ENCODE data around the gene TUT7.
A peak's percentile ranks its signal among the peaks of the same experiment; 100 is the strongest.

Gene TUT7

GRCh38 chr9:86356871-86357866, 3.0 kb upstream of the TUT7 start:
- H3K36me3 Mint-ChIP-seq (ENCODE audit: low read depth): peaks cover 20% of the 10 kb centered on the region
- no peaks in the 10 kb centered on the region for H3K9me3 Mint-ChIP-seq
- H3K27me3 Mint-ChIP-seq: peaks cover 4% of the 10 kb centered on the region
- peaks cover 17% of the 10 kb centered on the region for H3K4me1 Mint-ChIP-seq (ENCODE audit: low read depth)
- H3K27ac Mint-ChIP-seq: no peak overlapping the region
- no peak overlapping the region for H3K4me3 Mint-ChIP-seq
- DNase-seq: no peak

DNA sequence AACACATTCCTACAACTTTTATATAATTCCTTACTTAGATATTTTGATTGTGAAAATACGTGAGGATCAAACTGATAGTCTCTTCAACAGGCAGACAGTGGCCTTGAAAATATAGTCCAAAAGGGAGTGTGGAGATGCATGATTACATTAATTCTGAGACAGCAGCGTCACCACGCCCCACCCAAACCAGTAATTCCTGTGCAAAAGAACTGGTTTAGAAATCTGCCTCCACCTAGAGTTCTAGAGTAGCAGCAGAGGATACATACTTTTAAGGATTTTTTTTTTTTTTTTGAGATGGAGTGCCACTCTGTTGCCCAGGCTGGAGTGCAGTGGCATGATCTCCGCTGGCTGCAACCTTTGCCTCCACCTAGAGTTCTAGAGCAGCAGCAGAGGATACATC, 1.6 kb upstream of the TUT7 start:
- peaks cover 25% of the 10 kb centered on the region for H3K4me1 Mint-ChIP-seq (ENCODE audit: low read depth)
- H3K36me3 Mint-ChIP-seq (ENCODE audit: low read depth): peaks cover 31% of the 10 kb centered on the region
- no peaks in the 10 kb centered on the region for H3K9me3 Mint-ChIP-seq
- H3K4me3 Mint-ChIP-seq: no peak overlapping the region
- no peak for DNase-seq
- no peak overlapping the region for H3K27ac Mint-ChIP-seq
- peaks cover 2% of the 10 kb centered on the region for H3K27me3 Mint-ChIP-seq

DNA sequence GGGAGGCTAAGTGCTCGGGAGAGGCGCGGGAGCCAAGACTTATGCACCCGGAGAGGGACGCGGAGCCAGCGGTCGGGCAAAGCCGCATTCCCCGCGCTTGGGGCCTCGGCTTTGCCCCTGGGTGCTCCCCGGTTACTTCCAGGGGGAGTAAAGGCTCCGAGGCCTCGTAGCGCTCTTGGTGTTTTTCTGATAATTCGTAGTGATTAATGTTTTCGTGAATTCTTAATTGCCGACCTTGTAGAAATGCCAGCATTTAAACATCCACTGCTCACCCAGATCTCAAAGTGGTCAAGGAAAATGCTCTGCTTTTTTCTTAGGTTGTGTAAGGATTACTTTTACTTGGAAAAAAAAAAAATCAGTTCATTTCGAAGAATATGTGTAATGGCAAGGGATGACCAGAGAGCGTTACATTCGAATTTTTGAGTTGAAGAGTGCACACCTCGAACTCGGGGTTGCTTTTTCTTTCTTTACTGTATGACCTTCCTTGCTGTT, 654 bp upstream of the TUT7 start:
- Mint-ChIP-seq H3K36me3 (ENCODE audit: low read depth) (peaks cover 40% of the 10 kb centered on the region), H3K9me3 (no peaks in the 10 kb centered on the region), H3K4me3 (peak overlapping the region; percentile 98), H3K27ac (peak overlapping the region; percentile 98), H3K4me1 (ENCODE audit: low read depth) (peaks cover 31% of the 10 kb centered on the region), H3K27me3 (no peaks in the 10 kb centered on the region)
- no peak for DNase-seq

DNA sequence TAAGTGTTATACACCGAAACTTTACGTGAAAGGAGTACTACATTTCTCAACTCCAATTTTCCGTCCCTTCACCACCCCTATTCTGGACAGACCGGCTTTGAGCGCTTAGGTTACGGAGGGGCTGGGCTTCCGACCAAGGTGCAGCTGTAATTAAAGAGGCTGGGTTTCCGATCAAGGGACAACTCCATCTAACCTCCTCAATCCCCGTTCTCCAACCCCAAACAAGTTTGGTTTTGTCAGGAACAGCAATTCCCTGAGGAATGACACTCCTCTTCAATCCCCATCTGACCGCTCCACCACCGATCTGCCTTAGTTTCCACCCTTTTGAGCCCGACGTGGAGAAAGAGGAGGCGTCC, 577 bp downstream of the TUT7 start:
- DNase-seq: no peak
- no peaks in the 10 kb centered on the region for H3K9me3 Mint-ChIP-seq
- H3K27ac Mint-ChIP-seq: peak overlapping the region; percentile 98
- H3K27me3 Mint-ChIP-seq: no peaks in the 10 kb centered on the region
- H3K4me1 Mint-ChIP-seq (ENCODE audit: low read depth): peaks cover 38% of the 10 kb centered on the region
- peaks cover 52% of the 10 kb centered on the region for H3K36me3 Mint-ChIP-seq (ENCODE audit: low read depth)
- peak overlapping the region; percentile 98 for H3K4me3 Mint-ChIP-seq

- Mint-ChIP-seq H3K27ac (peak overlapping the region; percentile 98), H3K4me3 (peak overlapping the region; percentile 98), H3K36me3 (ENCODE audit: low read depth) (peaks cover 62% of the 10 kb centered on the region), H3K27me3 (no peaks in the 10 kb centered on the region), H3K4me1 (ENCODE audit: low read depth) (peaks cover 47% of the 10 kb centered on the region), H3K9me3 (no peaks in the 10 kb centered on the region)
- no peak for DNase-seq
Measured at GRCh38 chr9:86352440-86353077, 1.7 kb downstream of the TUT7 start.

DNA sequence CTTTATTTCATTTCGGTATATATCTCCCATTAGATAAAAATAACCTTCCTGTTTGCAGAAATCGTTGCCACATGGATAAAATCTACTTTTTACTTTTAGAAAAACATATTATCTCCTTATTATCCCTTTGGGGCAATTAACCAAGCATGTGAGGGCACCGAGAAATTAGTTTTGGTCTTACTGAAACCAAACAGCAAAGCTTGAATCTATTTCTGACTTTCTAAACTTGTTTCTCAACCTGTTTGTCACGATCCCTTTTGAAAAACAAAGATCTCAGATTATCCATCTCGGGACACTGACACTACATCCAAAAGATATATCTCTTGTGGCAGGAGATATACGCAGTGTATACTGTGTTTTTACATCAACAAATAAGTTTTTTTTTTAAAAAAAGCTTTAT, 2.3 kb downstream of the TUT7 start:
- Mint-ChIP-seq H3K27me3 (no peaks in the 10 kb centered on the region), H3K4me1 (ENCODE audit: low read depth) (peaks cover 53% of the 10 kb centered on the region), H3K4me3 (peak overlapping the region; percentile 98), H3K27ac (peak overlapping the region; percentile 92), H3K36me3 (ENCODE audit: low read depth) (peaks cover 67% of the 10 kb centered on the region), H3K9me3 (no peaks in the 10 kb centered on the region)
- DNase-seq: no peak

- Mint-ChIP-seq H3K36me3 (ENCODE audit: low read depth) (peaks cover 82% of the 10 kb centered on the region), H3K27me3 (no peaks in the 10 kb centered on the region), H3K4me3 (peak overlapping the region; percentile 98), H3K27ac (peak overlapping the region; percentile 14), H3K4me1 (ENCODE audit: low read depth) (peaks cover 67% of the 10 kb centered on the region), H3K9me3 (no peaks in the 10 kb centered on the region)
- DNase-seq: no peak
Measured at GRCh38 chr9:86350006-86350760, 4.0 kb downstream of the TUT7 start.

DNA sequence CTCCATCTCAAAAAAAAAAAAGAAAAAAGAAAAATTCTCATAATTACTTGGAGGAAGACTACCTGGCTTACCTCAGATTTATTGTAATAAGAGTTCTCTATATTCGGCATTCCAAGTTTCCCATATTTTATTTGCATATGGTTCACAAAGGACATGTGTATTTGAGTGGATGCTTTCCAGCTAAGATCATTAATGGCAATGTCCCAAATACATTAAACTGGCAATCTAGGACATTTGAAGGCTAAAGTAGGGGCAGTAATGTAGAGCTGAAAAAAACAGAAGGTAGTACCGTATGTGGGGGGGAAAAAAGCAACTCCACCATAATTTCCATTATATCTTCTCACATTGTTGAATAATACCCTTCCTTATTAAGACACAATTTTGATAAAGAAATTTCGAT, 4.9 kb downstream of the TUT7 start:
- DNase-seq: no peak
- Mint-ChIP-seq H3K4me1 (ENCODE audit: low read depth) (peaks cover 64% of the 10 kb centered on the region), H3K9me3 (no peaks in the 10 kb centered on the region), H3K36me3 (ENCODE audit: low read depth) (peaks cover 91% of the 10 kb centered on the region), H3K27ac (no peak overlapping the region), H3K27me3 (no peaks in the 10 kb centered on the region), H3K4me3 (peak overlapping the region; percentile 98)

DNA sequence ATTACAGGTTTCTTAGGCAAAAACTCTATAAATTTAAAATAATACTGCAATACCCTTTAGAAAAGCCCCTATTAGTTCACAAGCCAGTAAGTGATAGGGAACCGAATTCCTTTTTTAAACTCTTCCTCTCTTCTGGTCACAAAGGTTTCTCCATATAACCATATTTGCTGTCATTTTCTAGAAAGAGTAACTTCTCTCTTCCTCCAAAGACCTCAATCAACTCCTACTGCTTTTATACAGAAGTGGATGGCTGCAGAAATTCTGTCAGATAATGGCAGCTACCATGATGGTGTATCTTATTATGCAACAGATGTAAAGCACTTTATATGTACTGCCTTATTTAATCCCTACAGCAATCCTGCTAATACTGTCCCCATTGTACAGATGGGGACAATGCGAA, 6.2 kb downstream of the TUT7 start:
- peak overlapping the region; percentile 86 for H3K27ac Mint-ChIP-seq
- H3K36me3 Mint-ChIP-seq (ENCODE audit: low read depth): peaks cover 87% of the 10 kb centered on the region
- H3K4me1 Mint-ChIP-seq (ENCODE audit: low read depth): peaks cover 63% of the 10 kb centered on the region
- peak overlapping the region; percentile 45 for H3K4me3 Mint-ChIP-seq
- no peaks in the 10 kb centered on the region for H3K9me3 Mint-ChIP-seq
- no peak for DNase-seq
- H3K27me3 Mint-ChIP-seq: no peaks in the 10 kb centered on the region

DNA sequence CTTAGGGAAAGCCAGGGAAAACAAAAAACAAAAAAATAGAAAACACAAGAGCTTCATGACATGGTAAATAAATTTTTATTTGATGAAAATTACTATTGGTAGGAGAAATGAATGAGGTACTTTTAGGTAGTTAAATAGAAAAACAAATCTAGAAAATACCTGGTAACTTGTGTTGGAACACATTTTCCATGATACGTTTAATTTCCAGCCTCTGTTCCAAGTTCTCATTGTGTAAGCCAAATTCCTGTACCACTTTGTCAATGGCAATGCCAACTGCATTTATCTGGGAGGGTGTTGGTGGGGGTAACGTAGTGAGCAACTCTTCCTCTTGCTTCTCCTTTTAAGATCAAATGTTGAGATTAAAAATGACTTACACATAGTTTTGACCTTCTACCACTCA, 9.4 kb downstream of the TUT7 start:
- DNase-seq: no peak
- no peaks in the 10 kb centered on the region for H3K27me3 Mint-ChIP-seq
- no peak overlapping the region for H3K27ac Mint-ChIP-seq
- no peaks in the 10 kb centered on the region for H3K9me3 Mint-ChIP-seq
- H3K36me3 Mint-ChIP-seq (ENCODE audit: low read depth): peaks cover 88% of the 10 kb centered on the region
- no peak overlapping the region for H3K4me3 Mint-ChIP-seq
- peaks cover 62% of the 10 kb centered on the region for H3K4me1 Mint-ChIP-seq (ENCODE audit: low read depth)

DNA sequence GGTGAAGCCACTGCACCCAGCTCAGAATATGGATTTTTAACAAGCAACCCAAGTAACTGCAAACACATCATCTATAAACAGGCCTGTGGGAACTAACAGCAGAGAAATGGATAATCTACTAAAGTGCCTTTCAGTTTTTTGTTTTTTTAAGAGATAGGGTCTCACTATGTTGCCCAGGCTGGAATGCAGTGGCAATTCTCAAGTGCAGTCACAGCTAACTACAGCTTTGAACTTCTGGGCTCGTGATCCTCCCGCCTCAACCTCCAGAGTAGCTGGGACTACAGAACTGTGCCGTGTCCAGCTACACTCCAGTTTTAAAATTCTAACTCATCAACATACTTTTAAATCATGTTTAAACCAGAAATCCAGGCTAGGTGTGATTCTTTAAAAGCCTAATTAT, 11.9 kb downstream of the TUT7 start:
- Mint-ChIP-seq H3K9me3 (no peaks in the 10 kb centered on the region), H3K27me3 (no peaks in the 10 kb centered on the region), H3K27ac (peak overlapping the region; percentile 22), H3K36me3 (ENCODE audit: low read depth) (peaks cover 91% of the 10 kb centered on the region), H3K4me1 (ENCODE audit: low read depth) (peaks cover 63% of the 10 kb centered on the region), H3K4me3 (no peak overlapping the region)
- DNase-seq: no peak

DNA sequence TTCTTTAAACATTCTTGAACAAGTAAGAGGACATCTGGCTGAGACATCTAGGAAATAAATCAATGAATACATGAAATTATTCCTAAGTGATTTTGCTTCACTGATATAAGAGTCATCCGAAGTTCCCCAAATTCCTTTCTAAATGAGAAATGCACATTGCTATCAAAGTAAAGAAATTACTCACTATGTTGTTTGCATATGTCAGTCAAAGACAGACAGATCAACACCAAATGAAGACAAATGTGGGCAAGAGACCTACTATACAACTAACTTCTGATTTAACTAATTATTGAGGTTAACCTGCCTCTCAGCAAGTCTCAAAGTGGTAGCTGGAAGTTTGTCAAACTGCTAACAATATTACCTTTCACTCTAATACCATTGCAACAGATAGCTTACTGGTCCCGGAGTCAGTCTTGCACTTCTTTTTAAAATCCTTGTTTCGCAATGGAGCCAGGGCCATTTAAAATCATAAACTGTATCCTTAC, 13.2 kb downstream of the TUT7 start:
- Mint-ChIP-seq H3K27ac (peak overlapping the region; percentile 38), H3K27me3 (no peaks in the 10 kb centered on the region), H3K9me3 (no peaks in the 10 kb centered on the region), H3K4me1 (ENCODE audit: low read depth) (peaks cover 59% of the 10 kb centered on the region), H3K4me3 (no peak overlapping the region), H3K36me3 (ENCODE audit: low read depth) (peaks cover 93% of the 10 kb centered on the region)
- no peak for DNase-seq

- DNase-seq: no peak
- H3K9me3 Mint-ChIP-seq: no peaks in the 10 kb centered on the region
- H3K27ac Mint-ChIP-seq: peak overlapping the region; percentile 38
- H3K4me3 Mint-ChIP-seq: no peak overlapping the region
- no peaks in the 10 kb centered on the region for H3K27me3 Mint-ChIP-seq
- peaks cover 93% of the 10 kb centered on the region for H3K36me3 Mint-ChIP-seq (ENCODE audit: low read depth)
- peaks cover 54% of the 10 kb centered on the region for H3K4me1 Mint-ChIP-seq (ENCODE audit: low read depth)
Measured at GRCh38 chr9:86340356-86341006, 13.7 kb downstream of the TUT7 start.

All from activated T-cell treated with anti-CD3 and anti-CD28 coated beads, Interleukin-2, amount 50 U/mL, for 24 hours (primary cell).